ENCODE results near the gene STRN3. TPM values are rescaled to one million over a fixed set of nuclear protein-coding genes. Genes with fewer than 3 reads are reported as not detected.

The STRN3 gene
- total RNA-seq, 6 donors from 2014 or later: 21.9 to 61.4 (median 29.4) TPM

GRCh38 chr14:31025367-31026076 is 657 bp downstream of the STRN3 start, which contains the start of gene AP4S1:
TSS of gene AP4S1 (plus strand) at chr14:31025649. CDS start at chr14:31066197, 40,548 bp downstream.
- no peaks in the 10 kb centered on the region for H3K36me3 ChIP-seq
- WGBS, 2 donors: 0 to 1% methylated on average over 7 to 45 of the region's 53 CpGs
- no peak for TF ChIP-seq CTCF (IDR thresholded peaks at IDR 0.05)
- TF ChIP-seq POLR2A (IDR thresholded peaks at IDR 0.05): peak in 1 of 4 donors; percentile 32
- TF ChIP-seq EP300 (IDR thresholded peaks at IDR 0.05): no peak
- H3K4me1 ChIP-seq: peaks cover 19 to 30% (median 23%) of the 10 kb centered on the region in 4 donors
- H3K9me3 ChIP-seq: no peaks in the 10 kb centered on the region
- peak within 1 kb of the TSS; percentile 97 to 100 (median 98) for H3K27ac ChIP-seq
- DNase-seq (peak; percentile 50 to 91), ATAC-seq (ENCODE audit: low FRiP score in 2 of 2) (peak; percentile 15 to 65)
- no peaks in the 10 kb centered on the region for H3K27me3 ChIP-seq
- peak within 1 kb of the TSS; percentile 63 to 90 (median 72) for H3K4me3 ChIP-seq

GRCh38 chr14:31024577-31025366 is 1.4 kb downstream of the STRN3 start:
- 5 to 8% methylated on average over 11 of the region's 11 CpGs for WGBS, 2 donors
- ATAC-seq (ENCODE audit: low FRiP score in 2 of 2) (no peak), DNase-seq (no peak)
- Histone ChIP-seq H3K36me3 (no peaks in the 10 kb centered on the region), H3K27me3 (no peaks in the 10 kb centered on the region), H3K4me1 (peaks cover 19 to 30% (median 23%) of the 10 kb centered on the region in 4 donors), H3K27ac (peak overlapping the region; percentile 97 to 100 (median 98)), H3K9me3 (no peaks in the 10 kb centered on the region), H3K4me3 (peak overlapping the region; percentile 63 to 90 (median 72))
- TF ChIP-seq CTCF (IDR thresholded peaks at IDR 0.05) (no peak), POLR2A (IDR thresholded peaks at IDR 0.05) (no peak), POLR2AphosphoS5 (IDR thresholded peaks at IDR 0.05) (no peak), EP300 (IDR thresholded peaks at IDR 0.05) (no peak)

- H3K27me3 ChIP-seq: no peaks in the 10 kb centered on the region
- ATAC-seq (ENCODE audit: low FRiP score in 2 of 2): no peak
- peak overlapping the region in 2 of 4 donors; percentile 63 to 90 for H3K4me3 ChIP-seq
- no peaks in the 10 kb centered on the region for H3K36me3 ChIP-seq
- TF ChIP-seq CTCF (IDR thresholded peaks at IDR 0.05): no peak
- H3K9me3 ChIP-seq: no peaks in the 10 kb centered on the region
- DNase-seq: no peak
- no peak overlapping the region for H3K27ac ChIP-seq
- peaks cover 19 to 30% (median 23%) of the 10 kb centered on the region in 4 donors for H3K4me1 ChIP-seq
These were observed 2.1 kb downstream of the STRN3 start for GRCh38 chr14:31024010-31024480.

GRCh38 chr14:31022386-31022785 is 3.8 kb downstream of the STRN3 start:
- DNase-seq (no peak), ATAC-seq (ENCODE audit: low FRiP score in 2 of 2) (no peak)
- Histone ChIP-seq H3K4me1 (peaks cover 17 to 25% (median 20%) of the 10 kb centered on the region in 4 donors), H3K36me3 (peaks cover 0 to 7% (median 0%) of the 10 kb centered on the region in 4 donors), H3K9me3 (no peaks in the 10 kb centered on the region), H3K4me3 (no peak overlapping the region), H3K27ac (no peak overlapping the region), H3K27me3 (no peaks in the 10 kb centered on the region)
- WGBS, 2 donors: 47 to 97% methylated on average over 2 of the region's 2 CpGs
- TF ChIP-seq POLR2A (IDR thresholded peaks at IDR 0.05) (no peak), CTCF (IDR thresholded peaks at IDR 0.05) (no peak), POLR2AphosphoS5 (IDR thresholded peaks at IDR 0.05) (no peak), EP300 (IDR thresholded peaks at IDR 0.05) (no peak)
